Endothelial cell of umbilical vein (primary cell): ENCODE results near the gene MFSD6L. TPM values are rescaled to one million over a fixed set of nuclear protein-coding genes. Genes with fewer than 3 reads are reported as not detected.

ENCODE experiments used
- BruUV-seq: library from RNA; stranded (reverse); fragments of 400-500 nt; replicated peaks from 2 replicates; lab custom pipeline; 2021; lab: Mats Ljungman, UMichigan
- CTCF ChIA-PET: fragments of 300-600, 350-600 bp; sonication (Branson Sonifier 250); formaldehyde crosslinking; loops from one replicate; lab custom pipeline; 2021; ENCODE audit warnings: antibody characterized with exemption, inconsistent platforms; lab: Charles Lee
- POLR2A ChIA-PET: fragments of 300-600, 350-600 bp; sonication (Branson Sonifier 250); formaldehyde crosslinking; loops from one replicate; lab custom pipeline; 2021; ENCODE audit warnings: antibody characterized with exemption, inconsistent platforms; lab: Charles Lee
- DNase-seq: peaks from one replicate; pipeline ENCODE4 v3.0.0-alpha.2; 2011; ENCODE audit warnings: low read depth, low spot score
- FAIRE-seq: peaks from 2 replicates; lab custom pipeline; 2011; peaks lifted over from hg19 to GRCh38; lab: Jason Lieb, UNC
- H2AFZ ChIP-seq: 2 replicates; pipeline ENCODE4 v1.6.0; 2012; ENCODE audit warnings: low read depth, low read length, control low read depth, inconsistent platforms
- H3K27ac ChIP-seq: 2 replicates; pipeline ENCODE4 v1.5.1; 2011; ENCODE audit warnings: low read depth, mild to moderate bottlenecking, control low read depth, low read length, moderate library complexity; ENCODE audit not compliant: insufficient read depth
- H3K27me3 ChIP-seq, 2 experiments: 2 replicates each; pipeline versions ENCODE4 v1.6.0 to v1.6.1; 2011; ENCODE audit warnings: low read length in 2 of 2, mixed read lengths in 1 of 2; ENCODE audit not compliant: control insufficient read depth in 2 of 2, insufficient read depth in 2 of 2
- H3K36me3 ChIP-seq, 2 experiments: 2 replicates in 1 of 2; 3 replicates in 1 of 2; pipeline ENCODE4 v1.5.1; 2011; ENCODE audit warnings: low read length in 2 of 2, mild to moderate bottlenecking in 1 of 2, moderate library complexity in 1 of 2; ENCODE audit not compliant: control insufficient read depth in 2 of 2, insufficient read depth in 2 of 2; ENCODE audit errors: extremely low read depth in 1 of 2
- H3K4me1 ChIP-seq: 3 replicates; pipeline ENCODE4 v1.5.1; 2011; ENCODE audit warnings: mild to moderate bottlenecking, low read length; ENCODE audit not compliant: control insufficient read depth, insufficient read depth; ENCODE audit errors: extremely low read depth
- H3K4me2 ChIP-seq: 2 replicates; pipeline ENCODE4 v1.6.1; 2011; ENCODE audit warnings: low read length, control low read depth, mixed read lengths; ENCODE audit not compliant: insufficient read depth
- H3K4me3 ChIP-seq, 3 experiments: fragments of 200-600 bp in 1 of 3; sonication (generic), shearing (Covaris generic) in 1 of 3; replicated peaks in 1 of 3; 2 replicates each; pipeline ENCODE4 v1.5.1; 2011 to 2016; ENCODE audit warnings: control low read depth in 3 of 3, low read length in 3 of 3, mild to moderate bottlenecking in 2 of 3, inconsistent platforms in 1 of 3, low read depth in 1 of 3, moderate library complexity in 1 of 3; ENCODE audit not compliant: insufficient read depth in 1 of 3
- H3K79me2 ChIP-seq: 2 replicates; pipeline ENCODE4 v1.6.0; 2012; ENCODE audit warnings: low read length, inconsistent platforms; ENCODE audit not compliant: control insufficient read depth, insufficient read depth
- H3K9ac ChIP-seq: replicated peaks from 2 replicates; pipeline ENCODE3; 2011; ENCODE audit warnings: low read length, control low read depth; ENCODE audit not compliant: insufficient read depth; ENCODE audit errors: extremely low read depth
- H3K9me1 ChIP-seq: replicated peaks from 3 replicates; pipeline ENCODE4 v1.6.0; 2011; ENCODE audit warnings: mild to moderate bottlenecking, low read length; ENCODE audit not compliant: control insufficient read depth, insufficient read depth; ENCODE audit errors: extremely low read depth
- H3K9me3 ChIP-seq: replicated peaks from 2 replicates; pipeline ENCODE4 v1.5.1; 2012; ENCODE audit warnings: low read length, inconsistent platforms; ENCODE audit not compliant: control insufficient read depth, insufficient read depth
- H4K20me1 ChIP-seq: replicated peaks from 2 replicates; pipeline ENCODE3; 2011; ENCODE audit warnings: mild to moderate bottlenecking, low read length; ENCODE audit not compliant: control insufficient read depth, insufficient read depth; ENCODE audit errors: extremely low read depth
- CTCF ChIP-seq, 2 donors: IDR thresholded peaks; 1 replicate in 1 of 2; 2 replicates in 1 of 2; pipeline ENCODE4 v1.5.1; 2011; ENCODE audit warnings: low read length in 2 of 2, mild to moderate bottlenecking in 2 of 2, moderate library complexity in 2 of 2, control low read depth in 1 of 2, inconsistent platforms in 1 of 2, low read depth in 1 of 2; ENCODE audit not compliant: insufficient read depth in 1 of 2; ENCODE audit errors: extremely low read depth in 1 of 2
- EZH2 ChIP-seq: IDR thresholded peaks from 2 replicates; pipeline ENCODE4 v1.6.1; 2012; ENCODE audit warnings: borderline replicate concordance, low read depth, mild to moderate bottlenecking, moderate library complexity, low read length, inconsistent platforms; ENCODE audit not compliant: severe bottlenecking
- FOS ChIP-seq: IDR thresholded peaks from 2 replicates; pipeline ENCODE4 v1.6.1; 2011; ENCODE audit warnings: mild to moderate bottlenecking, low read length, moderate library complexity, borderline replicate concordance; ENCODE audit not compliant: insufficient read depth
- GATA2 ChIP-seq: IDR thresholded peaks from 2 replicates; pipeline ENCODE4 v1.7.0; 2011; ENCODE audit warnings: low read depth, mild to moderate bottlenecking, moderate library complexity, mixed read lengths, low read length; ENCODE audit not compliant: insufficient read length, insufficient read depth
- JUN ChIP-seq: IDR thresholded peaks from 2 replicates; pipeline ENCODE4 v1.6.1; 2011; ENCODE audit warnings: borderline replicate concordance, low read depth; ENCODE audit not compliant: insufficient read length, insufficient read depth
- MAX ChIP-seq: IDR thresholded peaks from 2 replicates; pipeline ENCODE4 v1.6.1; 2011; ENCODE audit not compliant: insufficient read depth, insufficient read length
- MYC ChIP-seq: IDR thresholded peaks from one replicate; pipeline ENCODE4 v1.6.1; 2011; ENCODE audit warnings: mild to moderate bottlenecking, low read depth, low read length
- POLR2A ChIP-seq: IDR thresholded peaks from 2 replicates; pipeline ENCODE4 v1.6.1; 2012; ENCODE audit warnings: low read depth, mild to moderate bottlenecking, control low read depth, low read length
- POLR2AphosphoS5 ChIP-seq: IDR thresholded peaks from 2 replicates; pipeline ENCODE4 v1.6.1; 2012; ENCODE audit warnings: low read depth, mild to moderate bottlenecking, control low read depth, low read length, moderate library complexity; ENCODE audit not compliant: insufficient read depth
- dilution Hi-C: fragments of 300-500 bp; cut with MboI; formaldehyde crosslinking; loops from one replicate; pipeline ENCODE4 v1.15.0; 2019; ENCODE audit warnings: low sequenced_read_pairs; ENCODE audit not compliant: extremely low pct_ligation_motif_present
- intact Hi-C: fragments of 100-400 bp; cut with micrococcal nuclease; formaldehyde crosslinking; loops from one replicate; pipeline ENCODE4 v1.10.0; 2022
- polyA plus RNA-seq, 4 experiments: library from polyadenylated mRNA; depleted of rRNA in 3 of 4; stranded (reverse) in 3 of 4; unstranded in 1 of 4; fragments of >200 nt; gene quantifications; 2 replicates each; pipeline versions ENCODE4 v1.2.1 to v1.2.3, GENCODE V29; 2011 to 2012; ENCODE audit warnings: missing spikeins in 1 of 4
- total RNA-seq: library from RNA; stranded (reverse); gene quantifications from 2 replicates; pipeline ENCODE4 v1.2.3, GENCODE V29; 2021

Gene MFSD6L
- total and polyA plus RNA-seq, 2 donors (not counting 3 experiments of a cell fraction or from before 2014, with no cell fraction given): not detected

- no peaks in the 10 kb centered on the region for H3K4me1 ChIP-seq
- no peaks in the 10 kb centered on the region for H3K79me2 ChIP-seq
- intact Hi-C loops (no loop called here), dilution Hi-C loops (no loop called here)
- H2AFZ ChIP-seq: no peak overlapping the region
- no TSS peak for BruUV-seq
- no peaks in the 10 kb centered on the region for H3K36me3 ChIP-seq
- no peak overlapping the region for H3K4me2 ChIP-seq
- H3K27me3 ChIP-seq: no peaks in the 10 kb centered on the region
- no peak for TF ChIP-seq JUN
- no peak for TF ChIP-seq CTCF (IDR thresholded peaks at IDR 0.05; ENCODE audit: extremely low read depth in 1 of 2, insufficient read depth in 1 of 2, low read depth in 1 of 2, low read length in 2 of 2)
- no peak for TF ChIP-seq POLR2AphosphoS5
- no peak for TF ChIP-seq MAX
- no peak for TF ChIP-seq MYC
- TF ChIP-seq FOS: no peak
- TF ChIP-seq GATA2: no peak
- no peak for TF ChIP-seq POLR2A
- TF ChIP-seq EZH2: no peak
- no peak for FAIRE-seq
- POLR2A ChIA-PET: no interaction called here
- no peaks in the 10 kb centered on the region for H3K9me3 ChIP-seq
- no peak overlapping the region for H3K4me3 ChIP-seq
- H3K9me1 ChIP-seq: no peaks in the 10 kb centered on the region
- no peak for DNase-seq
- H3K9ac ChIP-seq: no peak overlapping the region
- H3K27ac ChIP-seq: no peak overlapping the region
- H4K20me1 ChIP-seq: no peaks in the 10 kb centered on the region
- CTCF ChIA-PET: no interaction called here
Observed at GRCh38 chr17:8844229-8845218, 45.4 kb upstream of the MFSD6L start.
